A549 (cell line): ENCODE measurements around the gene OR2AT4.

ENCODE experiments used
- CEBPB ChIP-seq, 2 experiments: fragments of >200 bp in 1 of 2; sonication (Bioruptor Twin) in 1 of 2; formaldehyde crosslinking in 1 of 2; IDR thresholded peaks; 2 replicates each; pipeline ENCODE4 v1.6.1; 2012 to 2016
- CHD4 ChIP-seq: fragments of 200-600 bp; sonication (generic); IDR thresholded peaks from 2 replicates; pipeline ENCODE4 v1.6.1; 2016; ENCODE audit warnings: antibody characterized with exemption, mild to moderate bottlenecking, borderline replicate concordance
- RAD21 ChIP-seq, 2 experiments: fragments of >200 bp in 1 of 2; sonication (Bioruptor Twin) in 1 of 2; formaldehyde crosslinking in 1 of 2; IDR thresholded peaks in 1 of 2; conservative IDR thresholded peaks in 1 of 2; 2 replicates in 1 of 2; 3 replicates in 1 of 2; pipeline ENCODE4 v1.6.1; 2012 to 2018; ENCODE audit warnings: inconsistent platforms in 1 of 2
- TF ChIP-seq, protein P1 (sequence below): fragments of >200 bp; sonication (Bioruptor Twin); formaldehyde crosslinking; IDR thresholded peaks from 3 replicates; pipeline ENCODE4 v1.5.1; 2016
- TF ChIP-seq, protein P2 (sequence below): fragments of 250-450 bp; sonication (Bioruptor Pico); IDR thresholded peaks from 2 replicates; pipeline ENCODE4 v1.5.0; 2021; ENCODE audit warnings: mild to moderate bottlenecking, moderate library complexity, borderline replicate concordance
- TF ChIP-seq, protein P3 (sequence below): fragments of 200-600 bp; sonication (generic); IDR thresholded peaks from 2 replicates; pipeline ENCODE4 v1.6.1; 2016; ENCODE audit warnings: antibody characterized with exemption, mild to moderate bottlenecking, moderate library complexity

DNA sequence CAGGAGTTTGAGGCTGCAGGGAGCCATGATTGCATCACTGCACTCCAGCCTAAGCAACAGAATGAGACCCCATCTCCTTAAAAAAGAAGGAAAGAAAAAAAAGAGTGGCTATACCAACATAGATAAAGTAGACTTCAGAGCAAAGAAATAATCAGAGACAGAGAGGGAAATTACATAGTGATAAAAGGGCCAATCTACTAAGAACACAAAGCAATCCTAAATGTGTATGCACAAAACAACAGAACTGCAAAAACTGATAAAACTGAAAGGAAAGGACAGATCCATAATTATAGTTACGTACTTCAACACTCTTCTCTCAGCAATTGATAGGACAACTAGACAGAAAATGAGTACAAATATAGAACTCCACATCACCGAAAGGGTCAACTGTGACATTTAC lies 17.8 kb upstream of the OR2AT4 start:
- TF ChIP-seq, protein P1, sequence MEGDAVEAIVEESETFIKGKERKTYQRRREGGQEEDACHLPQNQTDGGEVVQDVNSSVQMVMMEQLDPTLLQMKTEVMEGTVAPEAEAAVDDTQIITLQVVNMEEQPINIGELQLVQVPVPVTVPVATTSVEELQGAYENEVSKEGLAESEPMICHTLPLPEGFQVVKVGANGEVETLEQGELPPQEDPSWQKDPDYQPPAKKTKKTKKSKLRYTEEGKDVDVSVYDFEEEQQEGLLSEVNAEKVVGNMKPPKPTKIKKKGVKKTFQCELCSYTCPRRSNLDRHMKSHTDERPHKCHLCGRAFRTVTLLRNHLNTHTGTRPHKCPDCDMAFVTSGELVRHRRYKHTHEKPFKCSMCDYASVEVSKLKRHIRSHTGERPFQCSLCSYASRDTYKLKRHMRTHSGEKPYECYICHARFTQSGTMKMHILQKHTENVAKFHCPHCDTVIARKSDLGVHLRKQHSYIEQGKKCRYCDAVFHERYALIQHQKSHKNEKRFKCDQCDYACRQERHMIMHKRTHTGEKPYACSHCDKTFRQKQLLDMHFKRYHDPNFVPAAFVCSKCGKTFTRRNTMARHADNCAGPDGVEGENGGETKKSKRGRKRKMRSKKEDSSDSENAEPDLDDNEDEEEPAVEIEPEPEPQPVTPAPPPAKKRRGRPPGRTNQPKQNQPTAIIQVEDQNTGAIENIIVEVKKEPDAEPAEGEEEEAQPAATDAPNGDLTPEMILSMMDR: no peak
- TF ChIP-seq CEBPB (IDR thresholded peaks at IDR 0.05) (no peak), CHD4 (no peak), RAD21 (conservative IDR thresholded peaks at IDR 0.05 in 1 of 2, IDR thresholded peaks at IDR 0.05 in 1 of 2) (no peak)
- TF ChIP-seq, protein P2, sequence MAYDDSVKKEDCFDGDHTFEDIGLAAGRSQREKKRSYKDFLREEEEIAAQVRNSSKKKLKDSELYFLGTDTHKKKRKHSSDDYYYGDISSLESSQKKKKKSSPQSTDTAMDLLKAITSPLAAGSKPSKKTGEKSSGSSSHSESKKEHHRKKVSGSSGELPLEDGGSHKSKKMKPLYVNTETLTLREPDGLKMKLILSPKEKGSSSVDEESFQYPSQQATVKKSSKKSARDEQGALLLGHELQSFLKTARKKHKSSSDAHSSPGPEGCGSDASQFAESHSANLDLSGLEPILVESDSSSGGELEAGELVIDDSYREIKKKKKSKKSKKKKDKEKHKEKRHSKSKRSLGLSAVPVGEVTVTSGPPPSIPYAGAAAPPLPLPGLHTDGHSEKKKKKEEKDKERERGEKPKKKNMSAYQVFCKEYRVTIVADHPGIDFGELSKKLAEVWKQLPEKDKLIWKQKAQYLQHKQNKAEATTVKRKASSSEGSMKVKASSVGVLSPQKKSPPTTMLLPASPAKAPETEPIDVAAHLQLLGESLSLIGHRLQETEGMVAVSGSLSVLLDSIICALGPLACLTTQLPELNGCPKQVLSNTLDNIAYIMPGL: no peak
- TF ChIP-seq, protein P3, sequence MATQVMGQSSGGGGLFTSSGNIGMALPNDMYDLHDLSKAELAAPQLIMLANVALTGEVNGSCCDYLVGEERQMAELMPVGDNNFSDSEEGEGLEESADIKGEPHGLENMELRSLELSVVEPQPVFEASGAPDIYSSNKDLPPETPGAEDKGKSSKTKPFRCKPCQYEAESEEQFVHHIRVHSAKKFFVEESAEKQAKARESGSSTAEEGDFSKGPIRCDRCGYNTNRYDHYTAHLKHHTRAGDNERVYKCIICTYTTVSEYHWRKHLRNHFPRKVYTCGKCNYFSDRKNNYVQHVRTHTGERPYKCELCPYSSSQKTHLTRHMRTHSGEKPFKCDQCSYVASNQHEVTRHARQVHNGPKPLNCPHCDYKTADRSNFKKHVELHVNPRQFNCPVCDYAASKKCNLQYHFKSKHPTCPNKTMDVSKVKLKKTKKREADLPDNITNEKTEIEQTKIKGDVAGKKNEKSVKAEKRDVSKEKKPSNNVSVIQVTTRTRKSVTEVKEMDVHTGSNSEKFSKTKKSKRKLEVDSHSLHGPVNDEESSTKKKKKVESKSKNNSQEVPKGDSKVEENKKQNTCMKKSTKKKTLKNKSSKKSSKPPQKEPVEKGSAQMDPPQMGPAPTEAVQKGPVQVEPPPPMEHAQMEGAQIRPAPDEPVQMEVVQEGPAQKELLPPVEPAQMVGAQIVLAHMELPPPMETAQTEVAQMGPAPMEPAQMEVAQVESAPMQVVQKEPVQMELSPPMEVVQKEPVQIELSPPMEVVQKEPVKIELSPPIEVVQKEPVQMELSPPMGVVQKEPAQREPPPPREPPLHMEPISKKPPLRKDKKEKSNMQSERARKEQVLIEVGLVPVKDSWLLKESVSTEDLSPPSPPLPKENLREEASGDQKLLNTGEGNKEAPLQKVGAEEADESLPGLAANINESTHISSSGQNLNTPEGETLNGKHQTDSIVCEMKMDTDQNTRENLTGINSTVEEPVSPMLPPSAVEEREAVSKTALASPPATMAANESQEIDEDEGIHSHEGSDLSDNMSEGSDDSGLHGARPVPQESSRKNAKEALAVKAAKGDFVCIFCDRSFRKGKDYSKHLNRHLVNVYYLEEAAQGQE: no peak
